ENCODE measurements around the gene MAPT. TPM values are rescaled to one million over a fixed set of nuclear protein-coding genes. Genes with fewer than 3 reads are reported as not detected.
A peak's percentile ranks its signal among the peaks of the same experiment; 100 is the strongest.

Gene MAPT
- total RNA-seq, 1 experiment from 2014 or later, result 1.6 TPM

DNA sequence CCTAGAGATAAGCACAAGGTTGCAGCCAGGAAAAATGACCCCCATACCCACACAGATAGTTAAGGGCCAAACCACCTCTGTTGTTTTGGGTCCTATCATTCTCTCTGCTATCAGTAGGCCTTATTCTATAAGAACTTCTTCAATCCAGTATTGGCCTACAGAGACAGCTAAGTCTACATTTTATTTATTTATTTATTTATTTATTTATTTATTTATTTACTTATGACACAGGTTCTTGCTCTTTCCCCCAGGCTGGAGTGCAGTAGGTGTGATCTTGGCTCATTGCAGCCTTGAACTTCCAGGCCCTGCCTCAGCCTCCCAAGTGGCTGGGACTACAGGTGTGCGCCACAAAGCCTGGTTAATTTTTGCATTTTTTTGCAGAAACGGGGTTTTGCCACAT lies 7.5 kb upstream of the MAPT start:
- peaks cover 91% of the 10 kb centered on the region for H3K27me3 Mint-ChIP-seq (ENCODE audit: unreplicated experiment)
- H3K4me1 Mint-ChIP-seq (ENCODE audit: low read depth, unreplicated experiment), result no peaks in the 10 kb centered on the region
- BruUV-seq (replicated peaks), result no TSS peak
- intact Hi-C loops (cut with micrococcal nuclease; ENCODE audit: unreplicated experiment), result no loop called here
- no peak overlapping the region for H3K4me3 Mint-ChIP-seq (ENCODE audit: low read depth, unreplicated experiment)
- H3K9me3 Mint-ChIP-seq (ENCODE audit: low read depth, unreplicated experiment), result no peaks in the 10 kb centered on the region
- H3K36me3 Mint-ChIP-seq (ENCODE audit: insufficient read depth, unreplicated experiment), result no peaks in the 10 kb centered on the region
- no peak for DNase-seq
- CTCF ChIA-PET, result no interaction called here
- H3K27ac Mint-ChIP-seq (ENCODE audit: unreplicated experiment), result no peak overlapping the region
- TF ChIP-seq, protein P1, sequence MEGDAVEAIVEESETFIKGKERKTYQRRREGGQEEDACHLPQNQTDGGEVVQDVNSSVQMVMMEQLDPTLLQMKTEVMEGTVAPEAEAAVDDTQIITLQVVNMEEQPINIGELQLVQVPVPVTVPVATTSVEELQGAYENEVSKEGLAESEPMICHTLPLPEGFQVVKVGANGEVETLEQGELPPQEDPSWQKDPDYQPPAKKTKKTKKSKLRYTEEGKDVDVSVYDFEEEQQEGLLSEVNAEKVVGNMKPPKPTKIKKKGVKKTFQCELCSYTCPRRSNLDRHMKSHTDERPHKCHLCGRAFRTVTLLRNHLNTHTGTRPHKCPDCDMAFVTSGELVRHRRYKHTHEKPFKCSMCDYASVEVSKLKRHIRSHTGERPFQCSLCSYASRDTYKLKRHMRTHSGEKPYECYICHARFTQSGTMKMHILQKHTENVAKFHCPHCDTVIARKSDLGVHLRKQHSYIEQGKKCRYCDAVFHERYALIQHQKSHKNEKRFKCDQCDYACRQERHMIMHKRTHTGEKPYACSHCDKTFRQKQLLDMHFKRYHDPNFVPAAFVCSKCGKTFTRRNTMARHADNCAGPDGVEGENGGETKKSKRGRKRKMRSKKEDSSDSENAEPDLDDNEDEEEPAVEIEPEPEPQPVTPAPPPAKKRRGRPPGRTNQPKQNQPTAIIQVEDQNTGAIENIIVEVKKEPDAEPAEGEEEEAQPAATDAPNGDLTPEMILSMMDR (IDR thresholded peaks at IDR 0.05; ENCODE audit: unreplicated experiment), result no peak

DNA sequence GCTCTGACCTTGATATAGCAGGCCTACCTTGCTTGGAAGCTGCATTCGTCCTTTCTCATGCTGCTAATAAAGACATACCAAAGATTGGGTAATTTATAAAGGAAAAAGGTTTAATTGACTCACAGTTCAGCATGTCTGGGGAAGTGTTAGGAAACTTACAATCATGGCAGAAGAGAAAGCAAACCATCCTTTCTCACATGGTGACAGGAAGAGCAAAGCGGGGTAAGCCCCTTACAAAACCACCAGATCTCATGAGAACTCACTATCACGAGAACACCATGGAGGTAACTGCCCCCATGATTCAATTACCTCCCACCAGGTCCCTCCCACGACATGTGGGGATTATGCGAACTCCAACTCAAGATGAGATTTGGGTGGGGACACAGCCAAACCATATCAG lies 6.0 kb upstream of the MAPT start:
- no peak overlapping the region for H3K27ac Mint-ChIP-seq (ENCODE audit: unreplicated experiment)
- no peak overlapping the region for H3K4me3 Mint-ChIP-seq (ENCODE audit: low read depth, unreplicated experiment)
- no TSS peak for BruUV-seq (replicated peaks)
- TF ChIP-seq, protein P1 (IDR thresholded peaks at IDR 0.05; ENCODE audit: unreplicated experiment), result no peak
- CTCF ChIA-PET, result no interaction called here
- no peak for DNase-seq
- no peaks in the 10 kb centered on the region for H3K9me3 Mint-ChIP-seq (ENCODE audit: low read depth, unreplicated experiment)
- H3K36me3 Mint-ChIP-seq (ENCODE audit: insufficient read depth, unreplicated experiment), result no peaks in the 10 kb centered on the region
- H3K27me3 Mint-ChIP-seq (ENCODE audit: unreplicated experiment), result peaks cover 85% of the 10 kb centered on the region
- intact Hi-C loops (cut with micrococcal nuclease; ENCODE audit: unreplicated experiment), result no loop called here
- H3K4me1 Mint-ChIP-seq (ENCODE audit: low read depth, unreplicated experiment), result no peaks in the 10 kb centered on the region

DNA sequence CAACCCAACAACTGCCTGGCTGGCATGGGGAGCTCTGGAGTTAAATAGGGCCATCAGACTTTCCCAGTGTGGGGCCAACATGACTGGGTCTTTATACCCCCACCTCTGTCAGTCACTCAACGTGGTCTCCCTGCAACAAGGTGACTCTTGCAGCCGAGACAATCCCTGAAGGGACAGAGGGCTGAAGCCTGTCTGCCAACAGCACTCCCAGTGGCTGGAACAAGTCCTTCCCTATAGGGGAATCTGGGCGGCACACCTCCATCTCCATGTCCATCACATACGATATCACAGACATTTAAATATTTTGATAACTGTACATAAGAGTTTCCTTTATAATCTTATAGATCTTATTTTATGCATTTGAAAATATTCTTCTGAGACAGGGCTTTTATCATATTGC lies 4.8 kb upstream of the MAPT start:
- no peak overlapping the region for H3K27ac Mint-ChIP-seq (ENCODE audit: unreplicated experiment)
- H3K27me3 Mint-ChIP-seq (ENCODE audit: unreplicated experiment), result peaks cover 73% of the 10 kb centered on the region
- no TSS peak for BruUV-seq (replicated peaks)
- CTCF ChIA-PET, result no interaction called here
- H3K4me3 Mint-ChIP-seq (ENCODE audit: low read depth, unreplicated experiment), result no peak overlapping the region
- intact Hi-C loops (cut with micrococcal nuclease; ENCODE audit: unreplicated experiment), result no loop called here
- peaks cover 10% of the 10 kb centered on the region for H3K36me3 Mint-ChIP-seq (ENCODE audit: insufficient read depth, unreplicated experiment)
- DNase-seq, result peak; percentile 22
- H3K4me1 Mint-ChIP-seq (ENCODE audit: low read depth, unreplicated experiment), result no peaks in the 10 kb centered on the region
- TF ChIP-seq, protein P1 (IDR thresholded peaks at IDR 0.05; ENCODE audit: unreplicated experiment), result no peak
- H3K9me3 Mint-ChIP-seq (ENCODE audit: low read depth, unreplicated experiment), result no peaks in the 10 kb centered on the region

DNA sequence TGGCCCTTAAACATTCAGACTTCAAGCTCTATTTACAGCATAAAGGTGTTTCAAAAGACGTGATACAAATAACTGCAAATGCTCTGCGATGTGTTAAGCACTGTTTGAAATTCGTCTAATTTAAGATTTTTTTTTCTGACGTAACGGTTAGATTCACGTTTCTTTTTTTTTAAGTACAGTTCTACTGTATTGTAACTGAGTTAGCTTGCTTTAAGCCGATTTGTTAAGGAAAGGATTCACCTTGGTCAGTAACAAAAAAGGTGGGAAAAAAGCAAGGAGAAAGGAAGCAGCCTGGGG lies 681 bp upstream of the MAPT start:
- TF ChIP-seq, protein P1 (IDR thresholded peaks at IDR 0.05; ENCODE audit: unreplicated experiment), result no peak
- Mint-ChIP-seq H3K4me3 (ENCODE audit: low read depth, unreplicated experiment) (peak overlapping the region; percentile 87), H3K4me1 (ENCODE audit: low read depth, unreplicated experiment) (no peaks in the 10 kb centered on the region), H3K36me3 (ENCODE audit: insufficient read depth, unreplicated experiment) (peaks cover 25% of the 10 kb centered on the region), H3K27me3 (ENCODE audit: unreplicated experiment) (peaks cover 77% of the 10 kb centered on the region), H3K27ac (ENCODE audit: unreplicated experiment) (peak overlapping the region; percentile 69), H3K9me3 (ENCODE audit: low read depth, unreplicated experiment) (no peaks in the 10 kb centered on the region)
- BruUV-seq (replicated peaks), result no TSS peak
- CTCF ChIA-PET, result interaction anchor here (0.8 to 1.6 kb wide), 3 partner anchors 41 to 300 kb away, joined by 3 to 4 read pairs (median 3); partner anchors contain the start of gene KANSL1
- intact Hi-C loops (cut with micrococcal nuclease; ENCODE audit: unreplicated experiment), result no loop called here
- DNase-seq, result no peak

Data from Calu3 (cell line).